ENCODE results near the gene ZNF423.

- TF ChIP-seq ZNF24 (IDR thresholded peaks at IDR 0.05) (no peak), EZH2 (conservative IDR thresholded peaks at IDR 0.05; ENCODE audit: low read depth, low read length) (no peak), KDM2A (CRISPR knock-in tag; IDR thresholded peaks at IDR 0.05; ENCODE audit: borderline replicate concordance, low read depth) (no peak), ZNF296 (CRISPR knock-in tag; conservative IDR thresholded peaks at IDR 0.05) (no peak)
- TF ChIP-seq, protein P1, sequence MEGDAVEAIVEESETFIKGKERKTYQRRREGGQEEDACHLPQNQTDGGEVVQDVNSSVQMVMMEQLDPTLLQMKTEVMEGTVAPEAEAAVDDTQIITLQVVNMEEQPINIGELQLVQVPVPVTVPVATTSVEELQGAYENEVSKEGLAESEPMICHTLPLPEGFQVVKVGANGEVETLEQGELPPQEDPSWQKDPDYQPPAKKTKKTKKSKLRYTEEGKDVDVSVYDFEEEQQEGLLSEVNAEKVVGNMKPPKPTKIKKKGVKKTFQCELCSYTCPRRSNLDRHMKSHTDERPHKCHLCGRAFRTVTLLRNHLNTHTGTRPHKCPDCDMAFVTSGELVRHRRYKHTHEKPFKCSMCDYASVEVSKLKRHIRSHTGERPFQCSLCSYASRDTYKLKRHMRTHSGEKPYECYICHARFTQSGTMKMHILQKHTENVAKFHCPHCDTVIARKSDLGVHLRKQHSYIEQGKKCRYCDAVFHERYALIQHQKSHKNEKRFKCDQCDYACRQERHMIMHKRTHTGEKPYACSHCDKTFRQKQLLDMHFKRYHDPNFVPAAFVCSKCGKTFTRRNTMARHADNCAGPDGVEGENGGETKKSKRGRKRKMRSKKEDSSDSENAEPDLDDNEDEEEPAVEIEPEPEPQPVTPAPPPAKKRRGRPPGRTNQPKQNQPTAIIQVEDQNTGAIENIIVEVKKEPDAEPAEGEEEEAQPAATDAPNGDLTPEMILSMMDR (CRISPR knock-in tag; IDR thresholded peaks at IDR 0.05): no peak
- TF ChIP-seq, protein P2, sequence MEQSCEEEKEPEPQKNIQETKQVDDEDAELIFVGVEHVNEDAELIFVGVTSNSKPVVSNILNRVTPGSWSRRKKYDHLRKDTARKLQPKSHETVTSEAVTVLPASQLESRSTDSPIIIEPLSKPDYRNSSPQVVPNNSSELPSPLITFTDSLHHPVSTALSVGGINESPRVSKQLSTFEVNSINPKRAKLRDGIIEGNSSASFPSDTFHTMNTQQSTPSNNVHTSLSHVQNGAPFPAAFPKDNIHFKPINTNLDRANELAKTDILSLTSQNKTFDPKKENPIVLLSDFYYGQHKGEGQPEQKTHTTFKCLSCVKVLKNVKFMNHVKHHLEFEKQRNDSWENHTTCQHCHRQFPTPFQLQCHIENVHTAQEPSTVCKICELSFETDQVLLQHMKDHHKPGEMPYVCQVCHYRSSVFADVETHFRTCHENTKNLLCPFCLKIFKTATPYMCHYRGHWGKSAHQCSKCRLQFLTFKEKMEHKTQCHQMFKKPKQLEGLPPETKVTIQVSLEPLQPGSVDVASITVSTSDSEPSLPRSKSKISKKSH (CRISPR knock-in tag; IDR thresholded peaks at IDR 0.05; ENCODE audit: borderline replicate concordance): no peak
- TF ChIP-seq, protein P3, sequence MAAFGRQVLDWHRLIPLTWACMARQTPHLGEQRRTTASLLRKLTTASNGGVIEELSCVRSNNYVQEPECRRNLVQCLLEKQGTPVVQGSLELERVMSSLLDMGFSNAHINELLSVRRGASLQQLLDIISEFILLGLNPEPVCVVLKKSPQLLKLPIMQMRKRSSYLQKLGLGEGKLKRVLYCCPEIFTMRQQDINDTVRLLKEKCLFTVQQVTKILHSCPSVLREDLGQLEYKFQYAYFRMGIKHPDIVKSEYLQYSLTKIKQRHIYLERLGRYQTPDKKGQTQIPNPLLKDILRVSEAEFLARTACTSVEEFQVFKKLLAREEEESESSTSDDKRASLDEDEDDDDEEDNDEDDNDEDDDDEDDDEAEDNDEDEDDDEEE (CRISPR knock-in tag; IDR thresholded peaks at IDR 0.05): no peak
- TF ChIP-seq, protein P4, sequence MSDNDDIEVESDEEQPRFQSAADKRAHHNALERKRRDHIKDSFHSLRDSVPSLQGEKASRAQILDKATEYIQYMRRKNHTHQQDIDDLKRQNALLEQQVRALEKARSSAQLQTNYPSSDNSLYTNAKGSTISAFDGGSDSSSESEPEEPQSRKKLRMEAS (IDR thresholded peaks at IDR 0.05): no peak
- TF ChIP-seq, protein P5, sequence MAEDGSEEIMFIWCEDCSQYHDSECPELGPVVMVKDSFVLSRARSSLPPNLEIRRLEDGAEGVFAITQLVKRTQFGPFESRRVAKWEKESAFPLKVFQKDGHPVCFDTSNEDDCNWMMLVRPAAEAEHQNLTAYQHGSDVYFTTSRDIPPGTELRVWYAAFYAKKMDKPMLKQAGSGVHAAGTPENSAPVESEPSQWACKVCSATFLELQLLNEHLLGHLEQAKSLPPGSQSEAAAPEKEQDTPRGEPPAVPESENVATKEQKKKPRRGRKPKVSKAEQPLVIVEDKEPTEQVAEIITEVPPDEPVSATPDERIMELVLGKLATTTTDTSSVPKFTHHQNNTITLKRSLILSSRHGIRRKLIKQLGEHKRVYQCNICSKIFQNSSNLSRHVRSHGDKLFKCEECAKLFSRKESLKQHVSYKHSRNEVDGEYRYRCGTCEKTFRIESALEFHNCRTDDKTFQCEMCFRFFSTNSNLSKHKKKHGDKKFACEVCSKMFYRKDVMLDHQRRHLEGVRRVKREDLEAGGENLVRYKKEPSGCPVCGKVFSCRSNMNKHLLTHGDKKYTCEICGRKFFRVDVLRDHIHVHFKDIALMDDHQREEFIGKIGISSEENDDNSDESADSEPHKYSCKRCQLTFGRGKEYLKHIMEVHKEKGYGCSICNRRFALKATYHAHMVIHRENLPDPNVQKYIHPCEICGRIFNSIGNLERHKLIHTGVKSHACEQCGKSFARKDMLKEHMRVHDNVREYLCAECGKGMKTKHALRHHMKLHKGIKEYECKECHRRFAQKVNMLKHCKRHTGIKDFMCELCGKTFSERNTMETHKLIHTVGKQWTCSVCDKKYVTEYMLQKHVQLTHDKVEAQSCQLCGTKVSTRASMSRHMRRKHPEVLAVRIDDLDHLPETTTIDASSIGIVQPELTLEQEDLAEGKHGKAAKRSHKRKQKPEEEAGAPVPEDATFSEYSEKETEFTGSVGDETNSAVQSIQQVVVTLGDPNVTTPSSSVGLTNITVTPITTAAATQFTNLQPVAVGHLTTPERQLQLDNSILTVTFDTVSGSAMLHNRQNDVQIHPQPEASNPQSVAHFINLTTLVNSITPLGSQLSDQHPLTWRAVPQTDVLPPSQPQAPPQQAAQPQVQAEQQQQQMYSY (CRISPR knock-in tag; IDR thresholded peaks at IDR 0.05): no peak
- TF ChIP-seq, protein P6, sequence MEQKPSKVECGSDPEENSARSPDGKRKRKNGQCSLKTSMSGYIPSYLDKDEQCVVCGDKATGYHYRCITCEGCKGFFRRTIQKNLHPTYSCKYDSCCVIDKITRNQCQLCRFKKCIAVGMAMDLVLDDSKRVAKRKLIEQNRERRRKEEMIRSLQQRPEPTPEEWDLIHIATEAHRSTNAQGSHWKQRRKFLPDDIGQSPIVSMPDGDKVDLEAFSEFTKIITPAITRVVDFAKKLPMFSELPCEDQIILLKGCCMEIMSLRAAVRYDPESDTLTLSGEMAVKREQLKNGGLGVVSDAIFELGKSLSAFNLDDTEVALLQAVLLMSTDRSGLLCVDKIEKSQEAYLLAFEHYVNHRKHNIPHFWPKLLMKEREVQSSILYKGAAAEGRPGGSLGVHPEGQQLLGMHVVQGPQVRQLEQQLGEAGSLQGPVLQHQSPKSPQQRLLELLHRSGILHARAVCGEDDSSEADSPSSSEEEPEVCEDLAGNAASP (CRISPR knock-in tag; IDR thresholded peaks at IDR 0.05; ENCODE audit: borderline replicate concordance): no peak
These were observed 331.5 kb downstream of the ZNF423 start for GRCh38 chr16:49524216-49524946.

Measured in HepG2 (cell line).